Astrocyte (in vitro differentiated cells and primary cell): ENCODE measurements around the gene STX11. TPM values are rescaled to one million over a fixed set of nuclear protein-coding genes. Genes with fewer than 3 reads are reported as not detected.

ENCODE experiments used
- DNase-seq: peaks from one replicate; pipeline ENCODE4 v3.0.0-alpha.2; 2010; ENCODE audit warnings: low read depth
- FAIRE-seq: peaks from 2 replicates; lab custom pipeline; 2011; peaks lifted over from hg19 to GRCh38; lab: Jason Lieb, UNC
- H2AFZ ChIP-seq: 2 replicates; pipeline ENCODE4 v1.6.0; 2012; ENCODE audit warnings: low read depth, low read length, inconsistent platforms
- H3K27ac ChIP-seq: 2 replicates; pipeline ENCODE4 v1.5.1; 2011; ENCODE audit warnings: low read depth, low read length, inconsistent platforms
- H3K27me3 ChIP-seq: 2 replicates; pipeline ENCODE4 v1.6.0; 2011; ENCODE audit warnings: low read length, inconsistent platforms; ENCODE audit not compliant: insufficient read depth
- H3K36me3 ChIP-seq: 2 replicates; pipeline ENCODE4 v1.5.1; 2011; ENCODE audit warnings: low read length, inconsistent platforms; ENCODE audit not compliant: insufficient read depth
- H3K4me1 ChIP-seq: 2 replicates; pipeline ENCODE4 v1.5.1; 2011; ENCODE audit warnings: low read length, inconsistent platforms; ENCODE audit not compliant: insufficient read depth
- H3K4me2 ChIP-seq: 2 replicates; pipeline ENCODE4 v1.6.0; 2012; ENCODE audit warnings: low read length, inconsistent platforms
- H3K4me3 ChIP-seq: 2 replicates; pipeline ENCODE4 v1.5.1; 2011; ENCODE audit warnings: low read depth, mild to moderate bottlenecking, low read length, inconsistent platforms; ENCODE audit not compliant: insufficient read depth
- H3K79me2 ChIP-seq: 2 replicates; pipeline ENCODE4 v1.6.0; 2012; ENCODE audit warnings: mild to moderate bottlenecking, low read length, inconsistent platforms; ENCODE audit not compliant: insufficient read depth
- H3K9ac ChIP-seq: 2 replicates; pipeline ENCODE4 v1.6.0; 2012; ENCODE audit warnings: mild to moderate bottlenecking, low read length, inconsistent platforms
- H3K9me3 ChIP-seq: 2 replicates; pipeline ENCODE4 v1.5.1; 2012; ENCODE audit warnings: low read depth, mild to moderate bottlenecking, low read length, inconsistent platforms; ENCODE audit not compliant: insufficient read depth
- H4K20me1 ChIP-seq: 2 replicates; pipeline ENCODE4 v1.6.0; 2012; ENCODE audit warnings: low read length, inconsistent platforms; ENCODE audit not compliant: insufficient read depth
- H3K27ac Mint-ChIP-seq: one replicate; pipeline ENCODE4 v1.8.0; 2021; ENCODE audit warnings: mild to moderate bottlenecking, mixed read lengths; ENCODE audit not compliant: unreplicated experiment
- H3K27me3 Mint-ChIP-seq: one replicate; pipeline ENCODE4 v1.8.0; 2021; ENCODE audit warnings: low read depth, mixed read lengths; ENCODE audit not compliant: unreplicated experiment
- H3K36me3 Mint-ChIP-seq: one replicate; pipeline ENCODE4 v1.8.0; 2021; ENCODE audit warnings: low read depth, mixed read lengths; ENCODE audit not compliant: unreplicated experiment
- H3K4me1 Mint-ChIP-seq: one replicate; pipeline ENCODE4 v1.8.0; 2021; ENCODE audit warnings: low read depth, mixed read lengths; ENCODE audit not compliant: unreplicated experiment
- H3K4me3 Mint-ChIP-seq: one replicate; pipeline ENCODE4 v1.8.0; 2021; ENCODE audit warnings: mild to moderate bottlenecking, moderate library complexity, mixed read lengths; ENCODE audit not compliant: unreplicated experiment
- H3K9me3 Mint-ChIP-seq: one replicate; pipeline ENCODE4 v1.8.0; 2021; ENCODE audit warnings: mild to moderate bottlenecking, mixed read lengths; ENCODE audit not compliant: unreplicated experiment
- CTCF ChIP-seq: IDR thresholded peaks from 2 replicates; pipeline ENCODE4 v1.5.1; 2011; ENCODE audit warnings: low read depth, mild to moderate bottlenecking, inconsistent platforms, low read length, moderate library complexity; ENCODE audit not compliant: insufficient read depth
- EZH2 ChIP-seq: IDR thresholded peaks from 2 replicates; pipeline ENCODE4 v1.6.1; 2012; ENCODE audit warnings: mild to moderate bottlenecking, low read length, inconsistent platforms; ENCODE audit not compliant: insufficient read depth
- total RNA-seq: library from RNA; stranded (reverse); gene quantifications from 2 replicates; pipeline ENCODE4 v1.2.1, GENCODE V29; 2021

STX11 gene
- total RNA-seq, 1 donor from 2014 or later, result 2.0 TPM

- Mint-ChIP-seq H3K27me3 (peaks cover 6% of the 10 kb centered on the region), H3K4me3 (no peak overlapping the region), H3K36me3 (peaks cover 5% of the 10 kb centered on the region), H3K4me1 (no peaks in the 10 kb centered on the region), H3K27ac (no peak overlapping the region), H3K9me3 (peaks cover 6% of the 10 kb centered on the region)
- DNase-seq, result no peak
- TF ChIP-seq EZH2 (no peak), CTCF (no peak)
- H3K4me3 ChIP-seq, result no peak overlapping the region
- H3K27ac ChIP-seq, result no peak overlapping the region
- H3K9me3 ChIP-seq, result no peaks in the 10 kb centered on the region
- H3K9ac ChIP-seq, result no peak overlapping the region
- H3K27me3 ChIP-seq, result no peaks in the 10 kb centered on the region
- H3K4me1 ChIP-seq, result no peaks in the 10 kb centered on the region
- H3K79me2 ChIP-seq, result no peaks in the 10 kb centered on the region
- H3K4me2 ChIP-seq, result no peak overlapping the region
- no peak overlapping the region for H2AFZ ChIP-seq
- FAIRE-seq, result no peak
- no peaks in the 10 kb centered on the region for H4K20me1 ChIP-seq
- no peaks in the 10 kb centered on the region for H3K36me3 ChIP-seq
These were observed 23.7 kb downstream of the STX11 start for GRCh38 chr6:144174006-144174405.

GRCh38 chr6:144176043-144176442, 25.7 kb downstream of the STX11 start:
- Mint-ChIP-seq H3K27me3 (peaks cover under 1% of the 10 kb centered on the region), H3K4me1 (no peaks in the 10 kb centered on the region), H3K9me3 (no peaks in the 10 kb centered on the region), H3K4me3 (no peak overlapping the region), H3K27ac (no peak overlapping the region), H3K36me3 (peaks cover 3% of the 10 kb centered on the region)
- Histone ChIP-seq H3K27me3 (no peaks in the 10 kb centered on the region), H3K4me3 (no peak overlapping the region), H3K4me2 (no peak overlapping the region), H3K36me3 (no peaks in the 10 kb centered on the region), H2AFZ (no peak overlapping the region), H3K4me1 (no peaks in the 10 kb centered on the region), H3K27ac (no peak overlapping the region), H3K79me2 (no peaks in the 10 kb centered on the region), H4K20me1 (no peaks in the 10 kb centered on the region), H3K9ac (no peak overlapping the region), H3K9me3 (no peaks in the 10 kb centered on the region)
- TF ChIP-seq CTCF (no peak), EZH2 (no peak)
- FAIRE-seq, result no peak
- no peak for DNase-seq

- no peak overlapping the region for H3K9ac ChIP-seq
- no peak for DNase-seq
- Mint-ChIP-seq H3K4me3 (no peak overlapping the region), H3K36me3 (peaks cover 3% of the 10 kb centered on the region), H3K4me1 (no peaks in the 10 kb centered on the region), H3K9me3 (no peaks in the 10 kb centered on the region), H3K27me3 (peaks cover 3% of the 10 kb centered on the region), H3K27ac (no peak overlapping the region)
- H3K4me2 ChIP-seq, result no peak overlapping the region
- no peak overlapping the region for H3K4me3 ChIP-seq
- no peaks in the 10 kb centered on the region for H3K27me3 ChIP-seq
- no peak overlapping the region for H3K27ac ChIP-seq
- no peaks in the 10 kb centered on the region for H3K9me3 ChIP-seq
- H3K4me1 ChIP-seq, result no peaks in the 10 kb centered on the region
- H3K36me3 ChIP-seq, result no peaks in the 10 kb centered on the region
- no peaks in the 10 kb centered on the region for H4K20me1 ChIP-seq
- FAIRE-seq, result no peak
- no peak overlapping the region for H2AFZ ChIP-seq
- no peaks in the 10 kb centered on the region for H3K79me2 ChIP-seq
- no peak for TF ChIP-seq CTCF
- TF ChIP-seq EZH2, result no peak
These were observed 27.4 kb downstream of the STX11 start for GRCh38 chr6:144177726-144178125.
